ENCODE measurements around the gene CASP9.

The CASP9 gene

DNA sequence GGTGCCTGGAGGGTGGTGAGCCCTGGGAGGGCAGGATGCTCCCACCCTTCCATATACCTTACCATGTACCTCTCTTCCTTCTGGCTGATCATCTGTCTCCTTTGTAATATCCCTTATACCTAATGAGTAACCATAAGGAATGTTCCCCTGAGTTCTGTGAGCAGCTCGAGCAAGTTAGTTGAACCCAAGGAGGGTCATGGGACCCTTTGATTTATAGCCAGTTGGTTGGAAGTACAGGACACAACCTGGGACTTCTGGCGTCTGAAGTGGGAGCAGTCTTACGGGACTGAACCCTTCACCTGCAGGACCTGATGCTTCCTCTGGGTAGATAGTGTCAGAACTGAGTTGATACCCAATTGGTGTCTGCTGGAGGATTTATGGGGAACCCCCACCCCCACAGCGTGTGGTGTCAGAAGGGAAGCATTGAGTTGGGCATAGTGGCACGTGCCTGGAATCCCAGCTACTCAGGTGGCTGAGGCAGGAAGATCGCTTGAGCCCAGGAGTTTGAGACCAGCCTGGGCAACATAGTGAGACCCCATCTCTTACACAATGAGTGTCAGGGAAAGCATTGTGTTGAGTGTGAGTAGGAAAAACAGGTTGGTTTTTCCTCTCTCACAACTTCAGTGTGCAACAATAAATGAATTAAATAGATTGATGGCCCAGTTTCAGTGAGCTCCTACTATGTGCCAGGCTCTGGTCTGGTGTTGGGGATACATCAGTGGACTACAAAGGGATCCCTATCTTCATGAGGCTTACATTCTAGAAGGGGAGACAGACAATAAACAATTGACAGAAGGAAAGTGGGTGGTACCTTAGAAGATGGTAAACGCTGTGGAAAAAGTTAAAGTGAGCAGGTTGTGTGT, 18.6 kb upstream of the CASP9 start:
- no peak for DNase-seq (ENCODE audit: low read depth)
- TF ChIP-seq, protein P1, sequence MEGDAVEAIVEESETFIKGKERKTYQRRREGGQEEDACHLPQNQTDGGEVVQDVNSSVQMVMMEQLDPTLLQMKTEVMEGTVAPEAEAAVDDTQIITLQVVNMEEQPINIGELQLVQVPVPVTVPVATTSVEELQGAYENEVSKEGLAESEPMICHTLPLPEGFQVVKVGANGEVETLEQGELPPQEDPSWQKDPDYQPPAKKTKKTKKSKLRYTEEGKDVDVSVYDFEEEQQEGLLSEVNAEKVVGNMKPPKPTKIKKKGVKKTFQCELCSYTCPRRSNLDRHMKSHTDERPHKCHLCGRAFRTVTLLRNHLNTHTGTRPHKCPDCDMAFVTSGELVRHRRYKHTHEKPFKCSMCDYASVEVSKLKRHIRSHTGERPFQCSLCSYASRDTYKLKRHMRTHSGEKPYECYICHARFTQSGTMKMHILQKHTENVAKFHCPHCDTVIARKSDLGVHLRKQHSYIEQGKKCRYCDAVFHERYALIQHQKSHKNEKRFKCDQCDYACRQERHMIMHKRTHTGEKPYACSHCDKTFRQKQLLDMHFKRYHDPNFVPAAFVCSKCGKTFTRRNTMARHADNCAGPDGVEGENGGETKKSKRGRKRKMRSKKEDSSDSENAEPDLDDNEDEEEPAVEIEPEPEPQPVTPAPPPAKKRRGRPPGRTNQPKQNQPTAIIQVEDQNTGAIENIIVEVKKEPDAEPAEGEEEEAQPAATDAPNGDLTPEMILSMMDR (conservative IDR thresholded peaks at IDR 0.05; ENCODE audit: low read depth, low read length), result no peak
- no peak overlapping the region for H3K4me3 ChIP-seq (ENCODE audit: low read length)

DNA sequence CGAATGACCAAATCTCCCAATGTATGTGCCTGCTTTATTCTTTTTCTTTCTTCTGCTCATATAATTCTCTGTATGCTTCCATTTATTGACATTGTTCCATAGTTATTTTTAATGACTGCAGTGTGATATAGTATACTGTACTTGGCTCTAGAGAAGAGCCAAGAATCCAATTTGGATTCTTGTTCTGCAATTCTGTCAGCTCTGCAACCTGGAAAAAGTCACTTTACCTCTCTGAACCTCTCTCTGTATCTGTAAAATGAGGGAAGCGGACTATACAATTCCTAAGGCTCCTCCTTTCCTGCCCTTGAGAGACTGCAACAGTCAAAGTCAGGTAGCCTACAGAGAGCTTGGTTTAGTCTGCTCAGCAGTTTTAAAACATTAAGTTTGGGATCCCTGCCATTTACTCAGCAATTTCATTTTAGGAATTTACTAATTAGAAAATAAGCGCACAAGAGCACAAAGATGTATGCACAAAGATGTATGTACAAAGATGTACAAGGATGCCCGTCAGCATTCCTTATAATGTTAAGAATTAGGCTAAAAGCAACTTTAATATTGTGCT, 17.3 kb upstream of the CASP9 start:
- H3K4me3 ChIP-seq (ENCODE audit: low read length), result no peak overlapping the region
- TF ChIP-seq, protein P1 (conservative IDR thresholded peaks at IDR 0.05; ENCODE audit: low read depth, low read length), result no peak
- DNase-seq (ENCODE audit: low read depth), result no peak

DNA sequence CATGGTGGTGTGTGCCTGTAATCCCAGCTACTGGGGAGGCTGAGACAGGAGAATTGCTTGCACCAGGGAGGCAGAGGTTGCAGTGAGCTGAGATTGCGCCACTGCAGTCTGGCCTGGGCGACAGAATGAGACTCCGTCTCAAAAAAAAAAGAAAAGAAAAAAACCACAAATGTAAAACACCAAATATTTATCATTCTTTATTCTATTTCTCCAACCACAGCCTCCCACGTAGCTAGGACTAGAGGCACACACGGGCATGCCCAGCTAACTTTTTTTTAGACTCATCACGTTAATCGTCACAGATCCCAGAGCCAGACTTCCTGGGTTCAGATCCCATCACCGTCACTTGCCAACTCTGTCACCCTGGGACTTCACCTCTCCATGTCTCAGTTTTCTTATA, 16.2 kb upstream of the CASP9 start:
- no peak overlapping the region for H3K4me3 ChIP-seq (ENCODE audit: low read length)
- TF ChIP-seq, protein P1 (conservative IDR thresholded peaks at IDR 0.05; ENCODE audit: low read depth, low read length), result no peak
- no peak for DNase-seq (ENCODE audit: low read depth)

DNA sequence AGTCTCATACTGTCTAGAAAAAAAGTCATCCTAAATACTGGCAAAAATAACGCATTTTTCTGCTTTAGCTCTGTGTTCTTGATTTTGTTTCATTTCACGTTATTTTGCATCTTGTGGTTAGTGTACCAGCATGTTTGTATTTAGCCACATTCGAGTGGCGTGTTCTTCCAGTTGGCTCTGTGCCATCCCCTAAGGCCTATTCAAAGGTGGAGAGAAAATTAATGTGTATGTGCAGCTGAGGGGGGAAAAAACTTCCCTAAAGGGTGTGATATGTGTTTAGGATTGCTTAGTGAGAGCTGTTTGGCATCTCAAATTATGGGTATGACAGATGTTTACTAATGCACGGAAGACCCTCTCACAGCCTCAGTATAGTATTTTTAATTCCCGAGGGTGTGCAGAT, 14.8 kb upstream of the CASP9 start:
- DNase-seq (ENCODE audit: low read depth), result no peak
- no peak overlapping the region for H3K4me3 ChIP-seq (ENCODE audit: low read length)
- TF ChIP-seq, protein P1 (conservative IDR thresholded peaks at IDR 0.05; ENCODE audit: low read depth, low read length), result no peak

DNA sequence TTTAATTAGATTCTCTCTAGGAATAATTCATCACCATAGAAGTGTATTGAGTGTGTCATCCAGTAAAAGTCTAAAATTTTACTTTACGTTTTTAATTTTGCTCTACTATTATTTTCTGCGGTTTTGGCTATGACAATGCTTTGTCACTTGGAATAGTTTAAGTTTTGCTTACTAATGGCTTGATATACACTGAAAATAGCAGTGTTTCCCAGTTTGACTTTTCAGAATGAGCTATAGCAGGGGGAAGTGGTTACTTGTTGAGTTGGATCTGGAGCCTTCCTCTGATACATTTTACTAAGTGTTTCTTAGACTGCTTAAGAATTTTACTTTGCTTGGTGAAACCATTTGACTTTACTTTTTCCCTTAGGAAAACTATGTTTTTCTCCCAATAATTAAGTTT, 7.7 kb upstream of the CASP9 start:
- TF ChIP-seq, protein P1 (conservative IDR thresholded peaks at IDR 0.05; ENCODE audit: low read depth, low read length), result no peak
- no peak overlapping the region for H3K4me3 ChIP-seq (ENCODE audit: low read length)
- DNase-seq (ENCODE audit: low read depth), result no peak

DNA sequence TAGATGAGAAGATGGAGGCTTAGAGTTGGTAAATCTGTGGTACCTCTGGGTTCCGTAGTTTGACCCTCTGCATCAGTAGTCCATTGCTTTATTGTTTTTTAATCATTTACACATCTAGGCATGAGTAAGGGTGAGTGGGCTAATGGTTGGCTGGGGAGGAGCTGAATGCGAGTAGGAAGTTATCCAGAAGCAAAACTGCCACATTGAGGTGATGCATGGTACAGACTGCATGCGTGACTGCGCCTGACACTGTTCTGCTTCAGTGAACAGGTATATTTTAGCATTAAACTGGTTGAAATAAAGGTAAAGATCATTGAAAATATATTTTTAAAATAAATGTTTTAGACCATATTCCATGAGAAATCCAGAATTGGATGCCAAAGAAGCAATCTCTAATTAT, 7.0 kb upstream of the CASP9 start:
- no peak for DNase-seq (ENCODE audit: low read depth)
- TF ChIP-seq, protein P1 (conservative IDR thresholded peaks at IDR 0.05; ENCODE audit: low read depth, low read length), result no peak
- H3K4me3 ChIP-seq (ENCODE audit: low read length), result no peak overlapping the region

Measured in retinal pigment epithelial cell (primary cell).